Lower leg skin (tissue), 3 donors: ENCODE measurements around the gene FCHO2.

Experiments
- CTCF ChIP-seq, 3 donors: fragments of 450-650 bp; IDR thresholded peaks; one replicate each; pipeline ENCODE4 v1.5.1; 2016; ENCODE audit warnings: antibody characterized with exemption in 3 of 3, mild to moderate bottlenecking in 3 of 3, moderate library complexity in 2 of 3
- POLR2A ChIP-seq, 2 donors: fragments of 450-650 bp; IDR thresholded peaks; one replicate each; pipeline ENCODE4 v1.6.1; 2016 to 2017; ENCODE audit warnings: antibody characterized with exemption in 2 of 2, mild to moderate bottlenecking in 1 of 2, moderate library complexity in 1 of 2

DNA sequence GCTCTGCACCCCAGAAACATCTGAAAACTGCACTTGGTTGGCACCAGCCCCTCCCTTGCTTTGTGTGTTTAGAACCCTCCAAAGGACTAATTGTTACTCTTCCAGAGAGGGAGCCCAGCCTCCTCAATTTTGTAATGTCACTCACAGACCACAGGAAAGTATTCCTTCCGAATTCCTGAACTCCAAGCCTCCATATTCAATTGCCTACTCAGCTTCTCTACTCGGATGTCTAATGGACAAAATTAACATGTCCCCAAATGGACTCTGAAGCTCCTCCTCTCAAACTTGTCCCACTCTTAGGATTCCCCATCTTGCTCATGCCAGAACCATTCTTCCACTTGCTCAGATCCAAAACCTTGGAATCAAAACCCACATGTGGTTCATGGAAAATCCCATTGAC lies 160.7 kb downstream of the FCHO2 start:
- no peak for TF ChIP-seq CTCF (IDR thresholded peaks at IDR 0.05)
- no peak for TF ChIP-seq POLR2A (IDR thresholded peaks at IDR 0.05)
